ENCODE results near the gene RPS4Y2. TPM values are rescaled to one million over a fixed set of nuclear protein-coding genes. Genes with fewer than 3 reads are reported as not detected.

Gene RPS4Y2
- total RNA-seq, 1 experiment from 2014 or later = not detected

Other genes starting within 250 kb of the RPS4Y2 start
- 23.5 to 25.2 TPM (median 24.0 TPM) in 3 replicates for gene EIF1AY, start 180.3 kb upstream of the RPS4Y2 start, total RNA-seq (2021)